K562 (cell line): ENCODE data around the gene HNRNPA3. TPM values are rescaled to one million over a fixed set of nuclear protein-coding genes. Genes with fewer than 3 reads are reported as not detected.

Experiments used
- BACH1 ChIP-seq: fragments of 200-800 bp; sonication (Bioruptor generic); IDR thresholded peaks from 2 replicates; pipeline ENCODE4 v1.6.1; 2016; ENCODE audit warnings: missing genetic modification characterization, missing compliant biosample characterization
- NFXL1 ChIP-seq: fragments of 450-650 bp; formaldehyde crosslinking; IDR thresholded peaks from 2 replicates; pipeline ENCODE4 v1.4.0; 2021; ENCODE audit warnings: mild to moderate bottlenecking
- PTRF ChIP-seq: fragments of 450-650 bp; IDR thresholded peaks from 2 replicates; pipeline ENCODE4 v1.6.1; 2016; ENCODE audit warnings: mild to moderate bottlenecking, missing genetic modification characterization, missing compliant biosample characterization
- RHOXF2B ChIP-seq: fragments of 250-450 bp; sonication (Bioruptor Pico); conservative IDR thresholded peaks from 2 replicates; pipeline ENCODE4 v1.5.1; 2021
- SMAD3 ChIP-seq: fragments of 450-650 bp; formaldehyde crosslinking; conservative IDR thresholded peaks from 2 replicates; pipeline ENCODE4 v1.4.0; 2020; ENCODE audit warnings: mild to moderate bottlenecking
- ZNF143 ChIP-seq: sonication (generic); formaldehyde crosslinking; IDR thresholded peaks from 2 replicates; pipeline ENCODE4 v1.9.0; 2022; ENCODE audit warnings: mild to moderate bottlenecking, missing genetic modification reagents
- ZNF239 ChIP-seq: fragments of 250-450 bp; sonication (Bioruptor Pico); IDR thresholded peaks from 2 replicates; pipeline ENCODE4 v1.4.0; 2020; ENCODE audit warnings: mild to moderate bottlenecking
- ZNF354B ChIP-seq: fragments of 250-450 bp; sonication (Bioruptor Pico); IDR thresholded peaks from 2 replicates; pipeline ENCODE4 v1.4.0; 2020
- ZNF507 ChIP-seq: conservative IDR thresholded peaks from 2 replicates; pipeline ENCODE4 v1.6.1; 2017; ENCODE audit warnings: missing genetic modification characterization, missing compliant biosample characterization
- polyA plus RNA-seq, 8 experiments: library from polyadenylated mRNA; depleted of rRNA in 4 of 8; stranded (reverse) in 5 of 8; unstranded in 3 of 8; fragments of >200 nt; fragmentation: Nextera tagmentation in 2 of 8; fragmentation: Illumina TruSeq in 1 of 8; extraction: Ambion mirVana in 2 of 8; extraction: Trizol in 1 of 8; gene quantifications; 2 replicates each; pipeline versions ENCODE4 v1.2.1 to v1.2.3, GENCODE V29; 2011 to 2014; ENCODE audit warnings: inconsistent platforms in 1 of 8, missing spikeins in 1 of 8
- total RNA-seq, 7 experiments: library from RNA; depleted of rRNA in 6 of 7; stranded (reverse); fragments of >200 nt in 6 of 7; fragmentation: Illumina TruSeq in 2 of 7; extraction: Trizol in 2 of 7; gene quantifications; 2 replicates each; pipeline versions ENCODE4 v1.2.1 to v1.2.3, GENCODE V29; 2011 to 2021; ENCODE audit warnings: low replicate concordance in 1 of 7
- TF ChIP-seq, protein P1 (sequence below), 3 experiments: fragments of 200-800 bp in 1 of 3; fragments of 250-450 bp in 1 of 3; fragments of 450-650 bp in 1 of 3; sonication (Bioruptor Pico) in 1 of 3; sonication (Bioruptor generic) in 1 of 3; formaldehyde crosslinking in 1 of 3; IDR thresholded peaks; 2 replicates each; pipeline versions ENCODE4 v1.6.1 to v1.8.0; 2016 to 2022; ENCODE audit warnings: mild to moderate bottlenecking in 2 of 3, missing genetic modification characterization in 2 of 3, missing compliant biosample characterization in 1 of 3, moderate library complexity in 1 of 3
- TF ChIP-seq, protein P2 (sequence below): fragments of 250-450 bp; sonication (Bioruptor Pico); IDR thresholded peaks from 2 replicates; pipeline ENCODE4 v1.5.0; 2020; ENCODE audit warnings: mild to moderate bottlenecking, borderline replicate concordance
- TF ChIP-seq, protein P3 (sequence below): IDR thresholded peaks from 2 replicates; pipeline ENCODE4 v1.6.1; 2011; ENCODE audit warnings: borderline replicate concordance, low read depth, mild to moderate bottlenecking, moderate library complexity, low read length; ENCODE audit not compliant: insufficient read depth, poor library complexity, severe bottlenecking
- TF ChIP-seq, protein P4 (sequence below): fragments of 250-450 bp; sonication (Bioruptor Pico); IDR thresholded peaks from 2 replicates; pipeline ENCODE4 v1.5.0; 2020; ENCODE audit warnings: mild to moderate bottlenecking
- TF ChIP-seq, protein P5 (sequence below): sonication (generic); formaldehyde crosslinking; IDR thresholded peaks from 2 replicates; pipeline ENCODE4 v1.4.0; 2020; ENCODE audit warnings: mild to moderate bottlenecking, missing genetic modification reagents

Gene HNRNPA3
- total and polyA plus RNA-seq, 9 of the 15 experiments (the other 6 are each of a cell fraction or from before 2014, with no cell fraction given): 72.8 to 428 (median 192) TPM

DNA sequence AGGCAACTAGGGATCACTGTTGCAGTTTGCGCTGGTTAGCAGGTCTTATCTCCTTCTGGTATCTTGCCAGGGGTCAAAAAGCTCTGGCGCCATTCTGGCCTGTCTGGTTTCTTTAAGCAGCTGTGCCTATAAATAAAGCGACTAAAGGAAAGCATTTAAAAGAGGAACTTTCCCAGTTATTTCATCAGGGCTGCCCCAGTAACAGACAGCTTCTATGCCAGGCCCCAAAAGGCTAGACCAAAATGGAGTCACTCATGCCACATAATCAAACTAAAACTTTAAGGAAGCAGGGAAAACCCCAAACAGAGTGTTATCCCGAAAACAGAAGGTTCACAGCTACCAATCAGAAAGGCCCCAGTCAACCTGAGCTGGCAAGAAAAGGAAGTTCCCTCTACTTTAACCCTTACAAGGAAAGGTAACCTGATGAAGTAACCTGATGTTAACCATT, 41.2 kb upstream of the HNRNPA3 start (continued):
- TF ChIP-seq, protein P1, sequence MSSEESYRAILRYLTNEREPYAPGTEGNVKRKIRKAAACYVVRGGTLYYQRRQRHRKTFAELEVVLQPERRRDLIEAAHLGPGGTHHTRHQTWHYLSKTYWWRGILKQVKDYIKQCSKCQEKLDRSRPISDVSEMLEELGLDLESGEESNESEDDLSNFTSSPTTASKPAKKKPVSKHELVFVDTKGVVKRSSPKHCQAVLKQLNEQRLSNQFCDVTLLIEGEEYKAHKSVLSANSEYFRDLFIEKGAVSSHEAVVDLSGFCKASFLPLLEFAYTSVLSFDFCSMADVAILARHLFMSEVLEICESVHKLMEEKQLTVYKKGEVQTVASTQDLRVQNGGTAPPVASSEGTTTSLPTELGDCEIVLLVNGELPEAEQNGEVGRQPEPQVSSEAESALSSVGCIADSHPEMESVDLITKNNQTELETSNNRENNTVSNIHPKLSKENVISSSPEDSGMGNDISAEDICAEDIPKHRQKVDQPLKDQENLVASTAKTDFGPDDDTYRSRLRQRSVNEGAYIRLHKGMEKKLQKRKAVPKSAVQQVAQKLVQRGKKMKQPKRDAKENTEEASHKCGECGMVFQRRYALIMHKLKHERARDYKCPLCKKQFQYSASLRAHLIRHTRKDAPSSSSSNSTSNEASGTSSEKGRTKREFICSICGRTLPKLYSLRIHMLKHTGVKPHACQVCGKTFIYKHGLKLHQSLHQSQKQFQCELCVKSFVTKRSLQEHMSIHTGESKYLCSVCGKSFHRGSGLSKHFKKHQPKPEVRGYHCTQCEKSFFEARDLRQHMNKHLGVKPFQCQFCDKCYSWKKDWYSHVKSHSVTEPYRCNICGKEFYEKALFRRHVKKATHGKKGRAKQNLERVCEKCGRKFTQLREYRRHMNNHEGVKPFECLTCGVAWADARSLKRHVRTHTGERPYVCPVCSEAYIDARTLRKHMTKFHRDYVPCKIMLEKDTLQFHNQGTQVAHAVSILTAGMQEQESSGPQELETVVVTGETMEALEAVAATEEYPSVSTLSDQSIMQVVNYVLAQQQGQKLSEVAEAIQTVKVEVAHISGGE (CRISPR knock-in tag; IDR thresholded peaks at IDR 0.05): peak in 1 of 3 experiments; percentile 25; a peak in 1 of 6 replicates
- TF ChIP-seq, protein P2, sequence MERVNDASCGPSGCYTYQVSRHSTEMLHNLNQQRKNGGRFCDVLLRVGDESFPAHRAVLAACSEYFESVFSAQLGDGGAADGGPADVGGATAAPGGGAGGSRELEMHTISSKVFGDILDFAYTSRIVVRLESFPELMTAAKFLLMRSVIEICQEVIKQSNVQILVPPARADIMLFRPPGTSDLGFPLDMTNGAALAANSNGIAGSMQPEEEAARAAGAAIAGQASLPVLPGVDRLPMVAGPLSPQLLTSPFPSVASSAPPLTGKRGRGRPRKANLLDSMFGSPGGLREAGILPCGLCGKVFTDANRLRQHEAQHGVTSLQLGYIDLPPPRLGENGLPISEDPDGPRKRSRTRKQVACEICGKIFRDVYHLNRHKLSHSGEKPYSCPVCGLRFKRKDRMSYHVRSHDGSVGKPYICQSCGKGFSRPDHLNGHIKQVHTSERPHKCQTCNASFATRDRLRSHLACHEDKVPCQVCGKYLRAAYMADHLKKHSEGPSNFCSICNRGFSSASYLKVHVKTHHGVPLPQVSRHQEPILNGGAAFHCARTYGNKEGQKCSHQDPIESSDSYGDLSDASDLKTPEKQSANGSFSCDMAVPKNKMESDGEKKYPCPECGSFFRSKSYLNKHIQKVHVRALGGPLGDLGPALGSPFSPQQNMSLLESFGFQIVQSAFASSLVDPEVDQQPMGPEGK (CRISPR knock-in tag): 0 out of 2 replicates have a peak, but pooled peaks have one; percentile 45
- TF ChIP-seq ZNF239 (CRISPR knock-in tag) (peak; percentile 82), PTRF (tag) (peak; percentile 79), BACH1 (tag) (peak; percentile 80), SMAD3 (peak; percentile 90), RHOXF2B (0 out of 2 replicates have a peak, but pooled peaks have one; percentile 62), ZNF354B (peak; percentile 34; the same call in 1 of the 2 replicates), ZNF507 (0 out of 2 replicates have a peak, but pooled peaks have one; percentile 14), NFXL1 (CRISPR knock-in tag) (peak; percentile 55; the same call in 1 of the 2 replicates), ZNF143 (CRISPR knock-in tag) (no peak)
- TF ChIP-seq, protein P3, sequence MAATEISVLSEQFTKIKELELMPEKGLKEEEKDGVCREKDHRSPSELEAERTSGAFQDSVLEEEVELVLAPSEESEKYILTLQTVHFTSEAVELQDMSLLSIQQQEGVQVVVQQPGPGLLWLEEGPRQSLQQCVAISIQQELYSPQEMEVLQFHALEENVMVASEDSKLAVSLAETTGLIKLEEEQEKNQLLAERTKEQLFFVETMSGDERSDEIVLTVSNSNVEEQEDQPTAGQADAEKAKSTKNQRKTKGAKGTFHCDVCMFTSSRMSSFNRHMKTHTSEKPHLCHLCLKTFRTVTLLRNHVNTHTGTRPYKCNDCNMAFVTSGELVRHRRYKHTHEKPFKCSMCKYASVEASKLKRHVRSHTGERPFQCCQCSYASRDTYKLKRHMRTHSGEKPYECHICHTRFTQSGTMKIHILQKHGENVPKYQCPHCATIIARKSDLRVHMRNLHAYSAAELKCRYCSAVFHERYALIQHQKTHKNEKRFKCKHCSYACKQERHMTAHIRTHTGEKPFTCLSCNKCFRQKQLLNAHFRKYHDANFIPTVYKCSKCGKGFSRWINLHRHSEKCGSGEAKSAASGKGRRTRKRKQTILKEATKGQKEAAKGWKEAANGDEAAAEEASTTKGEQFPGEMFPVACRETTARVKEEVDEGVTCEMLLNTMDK: no peak
- TF ChIP-seq, protein P4, sequence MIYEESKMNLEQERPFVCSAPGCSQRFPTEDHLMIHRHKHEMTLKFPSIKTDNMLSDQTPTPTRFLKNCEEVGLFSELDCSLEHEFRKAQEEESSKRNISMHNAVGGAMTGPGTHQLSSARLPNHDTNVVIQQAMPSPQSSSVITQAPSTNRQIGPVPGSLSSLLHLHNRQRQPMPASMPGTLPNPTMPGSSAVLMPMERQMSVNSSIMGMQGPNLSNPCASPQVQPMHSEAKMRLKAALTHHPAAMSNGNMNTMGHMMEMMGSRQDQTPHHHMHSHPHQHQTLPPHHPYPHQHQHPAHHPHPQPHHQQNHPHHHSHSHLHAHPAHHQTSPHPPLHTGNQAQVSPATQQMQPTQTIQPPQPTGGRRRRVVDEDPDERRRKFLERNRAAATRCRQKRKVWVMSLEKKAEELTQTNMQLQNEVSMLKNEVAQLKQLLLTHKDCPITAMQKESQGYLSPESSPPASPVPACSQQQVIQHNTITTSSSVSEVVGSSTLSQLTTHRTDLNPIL (CRISPR knock-in tag): 0 out of 2 replicates have a peak, but pooled peaks have one; percentile 77
- TF ChIP-seq, protein P5, sequence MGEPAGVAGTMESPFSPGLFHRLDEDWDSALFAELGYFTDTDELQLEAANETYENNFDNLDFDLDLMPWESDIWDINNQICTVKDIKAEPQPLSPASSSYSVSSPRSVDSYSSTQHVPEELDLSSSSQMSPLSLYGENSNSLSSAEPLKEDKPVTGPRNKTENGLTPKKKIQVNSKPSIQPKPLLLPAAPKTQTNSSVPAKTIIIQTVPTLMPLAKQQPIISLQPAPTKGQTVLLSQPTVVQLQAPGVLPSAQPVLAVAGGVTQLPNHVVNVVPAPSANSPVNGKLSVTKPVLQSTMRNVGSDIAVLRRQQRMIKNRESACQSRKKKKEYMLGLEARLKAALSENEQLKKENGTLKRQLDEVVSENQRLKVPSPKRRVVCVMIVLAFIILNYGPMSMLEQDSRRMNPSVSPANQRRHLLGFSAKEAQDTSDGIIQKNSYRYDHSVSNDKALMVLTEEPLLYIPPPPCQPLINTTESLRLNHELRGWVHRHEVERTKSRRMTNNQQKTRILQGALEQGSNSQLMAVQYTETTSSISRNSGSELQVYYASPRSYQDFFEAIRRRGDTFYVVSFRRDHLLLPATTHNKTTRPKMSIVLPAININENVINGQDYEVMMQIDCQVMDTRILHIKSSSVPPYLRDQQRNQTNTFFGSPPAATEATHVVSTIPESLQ (CRISPR knock-in tag): no peak
